HepG2 (cell line): Measurements from ENCODE around the gene UST. TPM values are rescaled to one million over a fixed set of nuclear protein-coding genes. Genes with fewer than 3 reads are reported as not detected.

ENCODE experiments used
- HNF4A ChIP-seq: sonication (generic); formaldehyde crosslinking; IDR thresholded peaks from 2 replicates; pipeline ENCODE4 v1.4.0; 2020; ENCODE audit warnings: missing genetic modification reagents
- MEF2D ChIP-seq: sonication (generic); formaldehyde crosslinking; IDR thresholded peaks from 2 replicates; pipeline ENCODE4 v1.5.1; 2020; ENCODE audit warnings: mild to moderate bottlenecking, missing genetic modification reagents
- NCOA5 ChIP-seq: sonication (generic); formaldehyde crosslinking; IDR thresholded peaks from 2 replicates; pipeline ENCODE4 v1.4.0; 2020; ENCODE audit warnings: missing genetic modification reagents
- REPIN1 ChIP-seq: sonication (generic); formaldehyde crosslinking; IDR thresholded peaks from 2 replicates; pipeline ENCODE4 v1.8.0; 2022; ENCODE audit warnings: missing genetic modification reagents, low read depth, mild to moderate bottlenecking, borderline replicate concordance
- SNRNP70 ChIP-seq: fragments of 200-400 bp; formaldehyde crosslinking; IDR thresholded peaks from 2 replicates; pipeline ENCODE4 v1.6.1; 2017; ENCODE audit warnings: mild to moderate bottlenecking, low read depth, low read length, moderate library complexity
- SP4 ChIP-seq: sonication (generic); formaldehyde crosslinking; IDR thresholded peaks from 2 replicates; pipeline ENCODE4 v1.8.1; 2023; ENCODE audit warnings: mild to moderate bottlenecking, missing genetic modification reagents
- ZNF235 ChIP-seq: sonication (generic); formaldehyde crosslinking; IDR thresholded peaks from 2 replicates; pipeline ENCODE4 v1.8.1; 2023; ENCODE audit warnings: mild to moderate bottlenecking, missing genetic modification reagents, borderline replicate concordance
- ZNF460 ChIP-seq: sonication (generic); formaldehyde crosslinking; IDR thresholded peaks from 2 replicates; pipeline ENCODE4 v1.5.1; 2020; ENCODE audit warnings: missing genetic modification reagents, mild to moderate bottlenecking, borderline replicate concordance
- ZNF614 ChIP-seq: IDR thresholded peaks from 2 replicates; pipeline ENCODE4 v1.6.1; 2018; ENCODE audit warnings: missing biosample characterization, missing genetic modification reagents, inconsistent platforms, borderline replicate concordance
- ZNF749 ChIP-seq: sonication (generic); formaldehyde crosslinking; IDR thresholded peaks from 2 replicates; pipeline ENCODE4 v1.8.0; 2022; ENCODE audit warnings: mild to moderate bottlenecking, missing genetic modification reagents, moderate library complexity, borderline replicate concordance
- polyA plus RNA-seq, 8 experiments: library from polyadenylated mRNA; depleted of rRNA in 3 of 8; stranded (reverse) in 7 of 8; unstranded in 1 of 8; fragments of >200 nt; fragmentation: Illumina TruSeq in 4 of 8; extraction: Trizol in 4 of 8; gene quantifications; 2 replicates each; pipeline versions ENCODE4 v1.2.1 to v1.2.3, GENCODE V29; 2011 to 2016; ENCODE audit warnings: low read depth in 4 of 8, missing spikeins in 1 of 8, mixed read lengths in 1 of 8; ENCODE audit not compliant: insufficient read depth in 1 of 8
- total RNA-seq, 5 experiments: library from RNA; depleted of rRNA; stranded (reverse); fragments of >200 nt; fragmentation: Illumina TruSeq; extraction: Trizol; gene quantifications; 2 replicates each; pipeline ENCODE4 v1.2.3, GENCODE V29; 2016; ENCODE audit warnings: low read depth in 1 of 5
- TF ChIP-seq, protein P1 (sequence below): sonication (generic); formaldehyde crosslinking; IDR thresholded peaks from 2 replicates; pipeline ENCODE4 v1.5.0; 2020; ENCODE audit warnings: missing genetic modification reagents
- TF ChIP-seq, protein P2 (sequence below): sonication (generic); formaldehyde crosslinking; IDR thresholded peaks from 2 replicates; pipeline ENCODE4 v1.4.0; 2020; ENCODE audit warnings: missing genetic modification reagents, mild to moderate bottlenecking, borderline replicate concordance
- TF ChIP-seq, protein P3 (sequence below): IDR thresholded peaks from 2 replicates; pipeline ENCODE4 v1.6.1; 2012; ENCODE audit warnings: low read length, improper control_type of control experiment
- TF ChIP-seq, protein P4 (sequence below): sonication (generic); formaldehyde crosslinking; IDR thresholded peaks from 2 replicates; pipeline ENCODE4 v1.5.0; 2020; ENCODE audit warnings: missing genetic modification reagents
- TF ChIP-seq, protein P5 (sequence below): sonication (generic); formaldehyde crosslinking; IDR thresholded peaks from 2 replicates; pipeline ENCODE4 v1.5.1; 2020; ENCODE audit warnings: missing genetic modification reagents, mild to moderate bottlenecking, borderline replicate concordance
- TF ChIP-seq, protein P6 (sequence below): sonication (generic); formaldehyde crosslinking; IDR thresholded peaks from 2 replicates; pipeline ENCODE4 v1.5.1; 2020; ENCODE audit warnings: mild to moderate bottlenecking, moderate library complexity, missing genetic modification reagents

Gene UST
- total and polyA plus RNA-seq, 2 of the 13 experiments (the other 11 are each of a cell fraction or from before 2014, with no cell fraction given), result 0.27 TPM; not detected in 1

DNA sequence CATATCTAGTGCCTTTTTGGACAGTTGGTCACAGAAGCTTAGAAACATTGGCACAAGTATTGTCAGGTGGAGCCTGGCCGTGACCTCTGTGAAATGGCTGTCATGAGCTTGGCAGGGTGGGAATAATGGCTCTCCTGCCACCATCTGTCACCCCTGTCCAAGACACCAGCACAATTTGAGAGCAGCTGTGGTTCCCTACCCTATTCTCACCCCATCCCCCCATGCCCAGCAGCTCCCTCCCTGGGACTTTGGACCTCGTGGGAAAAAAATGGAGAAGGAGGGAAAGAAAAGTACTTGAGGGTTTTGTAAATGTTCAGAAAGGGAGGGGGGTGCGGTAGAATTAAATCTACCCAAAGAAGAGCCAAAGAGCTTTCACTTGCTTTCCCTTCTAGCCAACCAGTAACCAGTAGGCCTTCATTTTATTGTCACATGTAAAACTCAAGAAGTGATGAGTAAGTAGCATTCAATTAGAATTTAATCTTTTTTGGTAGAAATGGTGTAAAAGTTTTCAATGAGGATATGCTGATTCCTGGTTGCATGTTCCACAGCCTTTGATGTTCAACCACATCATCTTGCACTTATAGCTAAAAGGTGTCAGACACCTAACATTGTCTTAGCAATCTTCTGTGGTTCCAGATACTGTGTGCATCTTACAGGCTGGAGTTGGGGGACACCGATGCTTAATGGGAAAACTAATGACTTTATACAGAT, 307.2 kb downstream of the UST start (continued):
- TF ChIP-seq, protein P1, sequence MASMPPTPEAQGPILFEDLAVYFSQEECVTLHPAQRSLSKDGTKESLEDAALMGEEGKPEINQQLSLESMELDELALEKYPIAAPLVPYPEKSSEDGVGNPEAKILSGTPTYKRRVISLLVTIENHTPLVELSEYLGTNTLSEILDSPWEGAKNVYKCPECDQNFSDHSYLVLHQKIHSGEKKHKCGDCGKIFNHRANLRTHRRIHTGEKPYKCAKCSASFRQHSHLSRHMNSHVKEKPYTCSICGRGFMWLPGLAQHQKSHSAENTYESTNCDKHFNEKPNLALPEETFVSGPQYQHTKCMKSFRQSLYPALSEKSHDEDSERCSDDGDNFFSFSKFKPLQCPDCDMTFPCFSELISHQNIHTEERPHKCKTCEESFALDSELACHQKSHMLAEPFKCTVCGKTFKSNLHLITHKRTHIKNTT, result no peak
- TF ChIP-seq, protein P2, sequence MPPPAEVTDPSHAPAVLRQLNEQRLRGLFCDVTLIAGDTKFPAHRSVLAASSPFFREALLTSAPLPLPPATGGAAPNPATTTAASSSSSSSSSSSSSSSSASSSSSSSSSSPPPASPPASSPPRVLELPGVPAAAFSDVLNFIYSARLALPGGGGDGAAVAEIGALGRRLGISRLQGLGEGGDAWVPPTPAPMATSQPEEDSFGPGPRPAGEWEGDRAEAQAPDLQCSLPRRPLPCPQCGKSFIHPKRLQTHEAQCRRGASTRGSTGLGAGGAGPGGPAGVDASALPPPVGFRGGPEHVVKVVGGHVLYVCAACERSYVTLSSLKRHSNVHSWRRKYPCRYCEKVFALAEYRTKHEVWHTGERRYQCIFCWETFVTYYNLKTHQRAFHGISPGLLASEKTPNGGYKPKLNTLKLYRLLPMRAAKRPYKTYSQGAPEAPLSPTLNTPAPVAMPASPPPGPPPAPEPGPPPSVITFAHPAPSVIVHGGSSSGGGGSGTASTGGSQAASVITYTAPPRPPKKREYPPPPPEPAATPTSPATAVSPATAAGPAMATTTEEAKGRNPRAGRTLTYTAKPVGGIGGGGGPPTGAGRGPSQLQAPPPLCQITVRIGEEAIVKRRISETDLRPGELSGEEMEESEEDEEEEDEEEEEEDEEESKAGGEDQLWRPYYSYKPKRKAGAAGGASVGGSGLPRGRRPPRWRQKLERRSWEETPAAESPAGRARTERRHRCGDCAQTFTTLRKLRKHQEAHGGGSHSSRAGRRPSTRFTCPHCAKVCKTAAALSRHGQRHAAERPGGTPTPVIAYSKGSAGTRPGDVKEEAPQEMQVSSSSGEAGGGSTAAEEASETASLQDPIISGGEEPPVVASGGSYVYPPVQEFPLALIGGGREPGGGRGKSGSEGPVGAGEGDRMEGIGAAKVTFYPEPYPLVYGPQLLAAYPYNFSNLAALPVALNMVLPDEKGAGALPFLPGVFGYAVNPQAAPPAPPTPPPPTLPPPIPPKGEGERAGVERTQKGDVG (CRISPR knock-in tag), result no peak
- TF ChIP-seq ZNF235 (CRISPR knock-in tag) (0 out of 2 replicates have a peak, but pooled peaks have one; percentile 37), SNRNP70 (no peak), REPIN1 (CRISPR knock-in tag) (no peak), HNF4A (CRISPR knock-in tag) (peak; percentile 42), ZNF749 (CRISPR knock-in tag) (no peak), ZNF614 (no peak), NCOA5 (CRISPR knock-in tag) (no peak), ZNF460 (CRISPR knock-in tag) (no peak), MEF2D (CRISPR knock-in tag) (no peak), SP4 (no peak)
- TF ChIP-seq, protein P3, sequence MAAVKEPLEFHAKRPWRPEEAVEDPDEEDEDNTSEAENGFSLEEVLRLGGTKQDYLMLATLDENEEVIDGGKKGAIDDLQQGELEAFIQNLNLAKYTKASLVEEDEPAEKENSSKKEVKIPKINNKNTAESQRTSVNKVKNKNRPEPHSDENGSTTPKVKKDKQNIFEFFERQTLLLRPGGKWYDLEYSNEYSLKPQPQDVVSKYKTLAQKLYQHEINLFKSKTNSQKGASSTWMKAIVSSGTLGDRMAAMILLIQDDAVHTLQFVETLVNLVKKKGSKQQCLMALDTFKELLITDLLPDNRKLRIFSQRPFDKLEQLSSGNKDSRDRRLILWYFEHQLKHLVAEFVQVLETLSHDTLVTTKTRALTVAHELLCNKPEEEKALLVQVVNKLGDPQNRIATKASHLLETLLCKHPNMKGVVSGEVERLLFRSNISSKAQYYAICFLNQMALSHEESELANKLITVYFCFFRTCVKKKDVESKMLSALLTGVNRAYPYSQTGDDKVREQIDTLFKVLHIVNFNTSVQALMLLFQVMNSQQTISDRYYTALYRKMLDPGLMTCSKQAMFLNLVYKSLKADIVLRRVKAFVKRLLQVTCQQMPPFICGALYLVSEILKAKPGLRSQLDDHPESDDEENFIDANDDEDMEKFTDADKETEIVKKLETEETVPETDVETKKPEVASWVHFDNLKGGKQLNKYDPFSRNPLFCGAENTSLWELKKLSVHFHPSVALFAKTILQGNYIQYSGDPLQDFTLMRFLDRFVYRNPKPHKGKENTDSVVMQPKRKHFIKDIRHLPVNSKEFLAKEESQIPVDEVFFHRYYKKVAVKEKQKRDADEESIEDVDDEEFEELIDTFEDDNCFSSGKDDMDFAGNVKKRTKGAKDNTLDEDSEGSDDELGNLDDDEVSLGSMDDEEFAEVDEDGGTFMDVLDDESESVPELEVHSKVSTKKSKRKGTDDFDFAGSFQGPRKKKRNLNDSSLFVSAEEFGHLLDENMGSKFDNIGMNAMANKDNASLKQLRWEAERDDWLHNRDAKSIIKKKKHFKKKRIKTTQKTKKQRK, result no peak
- TF ChIP-seq, protein P4, sequence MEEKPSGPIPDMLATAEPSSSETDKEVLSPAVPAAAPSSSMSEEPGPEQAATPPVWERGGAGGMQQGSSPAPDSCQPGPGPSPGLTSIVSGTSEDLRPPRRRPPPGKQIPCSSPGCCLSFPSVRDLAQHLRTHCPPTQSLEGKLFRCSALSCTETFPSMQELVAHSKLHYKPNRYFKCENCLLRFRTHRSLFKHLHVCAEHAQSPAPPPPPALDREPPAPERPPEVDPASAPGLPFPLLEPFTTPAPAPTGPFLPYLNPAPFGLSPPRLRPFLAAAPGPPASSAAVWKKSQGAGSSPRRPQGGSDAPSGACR (CRISPR knock-in tag), result no peak
- TF ChIP-seq, protein P5, sequence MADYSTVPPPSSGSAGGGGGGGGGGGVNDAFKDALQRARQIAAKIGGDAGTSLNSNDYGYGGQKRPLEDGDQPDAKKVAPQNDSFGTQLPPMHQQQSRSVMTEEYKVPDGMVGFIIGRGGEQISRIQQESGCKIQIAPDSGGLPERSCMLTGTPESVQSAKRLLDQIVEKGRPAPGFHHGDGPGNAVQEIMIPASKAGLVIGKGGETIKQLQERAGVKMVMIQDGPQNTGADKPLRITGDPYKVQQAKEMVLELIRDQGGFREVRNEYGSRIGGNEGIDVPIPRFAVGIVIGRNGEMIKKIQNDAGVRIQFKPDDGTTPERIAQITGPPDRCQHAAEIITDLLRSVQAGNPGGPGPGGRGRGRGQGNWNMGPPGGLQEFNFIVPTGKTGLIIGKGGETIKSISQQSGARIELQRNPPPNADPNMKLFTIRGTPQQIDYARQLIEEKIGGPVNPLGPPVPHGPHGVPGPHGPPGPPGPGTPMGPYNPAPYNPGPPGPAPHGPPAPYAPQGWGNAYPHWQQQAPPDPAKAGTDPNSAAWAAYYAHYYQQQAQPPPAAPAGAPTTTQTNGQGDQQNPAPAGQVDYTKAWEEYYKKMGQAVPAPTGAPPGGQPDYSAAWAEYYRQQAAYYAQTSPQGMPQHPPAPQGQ, result no peak
- TF ChIP-seq, protein P6, sequence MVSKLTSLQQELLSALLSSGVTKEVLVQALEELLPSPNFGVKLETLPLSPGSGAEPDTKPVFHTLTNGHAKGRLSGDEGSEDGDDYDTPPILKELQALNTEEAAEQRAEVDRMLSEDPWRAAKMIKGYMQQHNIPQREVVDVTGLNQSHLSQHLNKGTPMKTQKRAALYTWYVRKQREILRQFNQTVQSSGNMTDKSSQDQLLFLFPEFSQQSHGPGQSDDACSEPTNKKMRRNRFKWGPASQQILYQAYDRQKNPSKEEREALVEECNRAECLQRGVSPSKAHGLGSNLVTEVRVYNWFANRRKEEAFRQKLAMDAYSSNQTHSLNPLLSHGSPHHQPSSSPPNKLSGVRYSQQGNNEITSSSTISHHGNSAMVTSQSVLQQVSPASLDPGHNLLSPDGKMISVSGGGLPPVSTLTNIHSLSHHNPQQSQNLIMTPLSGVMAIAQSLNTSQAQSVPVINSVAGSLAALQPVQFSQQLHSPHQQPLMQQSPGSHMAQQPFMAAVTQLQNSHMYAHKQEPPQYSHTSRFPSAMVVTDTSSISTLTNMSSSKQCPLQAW, result no peak
